Calu3 (cell line): ENCODE results near the gene AEBP1. TPM values are rescaled to one million over a fixed set of nuclear protein-coding genes. Genes with fewer than 3 reads are reported as not detected.

Experiments
- BruUV-seq: library from RNA; stranded (reverse); fragments of 400-500 nt; replicated peaks from 2 replicates; lab custom pipeline; 2021; lab: Mats Ljungman, UMichigan
- CTCF ChIA-PET: fragments of 300-600 bp; sonication (Branson Sonifier 250); formaldehyde crosslinking; loops from one replicate; lab custom pipeline; 2022; ENCODE audit warnings: antibody characterized with exemption; lab: Charles Lee
- DNase-seq: peaks from one replicate; pipeline ENCODE4 v3.0.0; 2022
- H3K27ac Mint-ChIP-seq: one replicate; pipeline ENCODE4 v1.8.0; 2022; ENCODE audit warnings: mixed read lengths; ENCODE audit not compliant: unreplicated experiment
- H3K27me3 Mint-ChIP-seq: one replicate; pipeline ENCODE4 v1.8.0; 2022; ENCODE audit warnings: mixed read lengths; ENCODE audit not compliant: unreplicated experiment
- H3K36me3 Mint-ChIP-seq: one replicate; pipeline ENCODE4 v1.8.0; 2022; ENCODE audit warnings: mild to moderate bottlenecking, moderate library complexity, mixed read lengths; ENCODE audit not compliant: insufficient read depth, unreplicated experiment
- H3K4me1 Mint-ChIP-seq: one replicate; pipeline ENCODE4 v1.8.0; 2022; ENCODE audit warnings: mild to moderate bottlenecking, low read depth, mixed read lengths; ENCODE audit not compliant: unreplicated experiment
- H3K4me3 Mint-ChIP-seq: one replicate; pipeline ENCODE4 v1.8.0; 2022; ENCODE audit warnings: mild to moderate bottlenecking, low read depth, moderate library complexity, mixed read lengths; ENCODE audit not compliant: unreplicated experiment
- H3K9me3 Mint-ChIP-seq: one replicate; pipeline ENCODE4 v1.8.0; 2022; ENCODE audit warnings: low read depth, mixed read lengths; ENCODE audit not compliant: unreplicated experiment
- CTCF ChIP-seq: fragments of 200-600 bp; IDR thresholded peaks from one replicate; pipeline ENCODE4 v1.8.0; 2022; ENCODE audit warnings: antibody characterized with exemption; ENCODE audit not compliant: unreplicated experiment
- intact Hi-C: fragments of 100-400 bp; cut with micrococcal nuclease; formaldehyde crosslinking; loops from one replicate; pipeline ENCODE4 v1.10.0; 2022; ENCODE audit not compliant: unreplicated experiment
- total RNA-seq: library from RNA; stranded (reverse); gene quantifications from 2 replicates; pipeline ENCODE4 v1.2.3, GENCODE V29; 2022

AEBP1 gene
- total RNA-seq, 1 experiment from 2014 or later: not detected

- Mint-ChIP-seq H3K4me1 (no peaks in the 10 kb centered on the region), H3K4me3 (no peak within 1 kb of the TSS), H3K9me3 (no peaks in the 10 kb centered on the region), H3K27me3 (peaks cover 71% of the 10 kb centered on the region), H3K27ac (no peak within 1 kb of the TSS), H3K36me3 (no peaks in the 10 kb centered on the region)
- intact Hi-C loops: no loop called here
- CTCF ChIA-PET: interaction anchor here (0.6 to 0.8 kb wide), 2 partner anchors 10 to 72 kb away, joined by 3 to 4 read pairs; no protein-coding TSS in a partner anchor
- no peak for DNase-seq
- BruUV-seq: no TSS peak
- no peak for TF ChIP-seq CTCF
Observed at GRCh38 chr7:44141221-44141850, 37.2 kb downstream of the AEBP1 start, which contains the start of gene MYL7. Gene MYL7, minus strand, starts transcription at chr7:44141332. Its CDS starts 27 bp downstream, at chr7:44141305.

GRCh38 chr7:44142028-44142427 lies 37.9 kb downstream of the AEBP1 start:
- intact Hi-C loops: no loop called here
- BruUV-seq: no TSS peak
- CTCF ChIA-PET: interaction anchor here (0.6 to 0.8 kb wide), 3 partner anchors 10 to 1892 kb away, joined by 3 to 4 read pairs (median 3); no protein-coding TSS in a partner anchor
- Mint-ChIP-seq H3K36me3 (no peaks in the 10 kb centered on the region), H3K27ac (no peak overlapping the region), H3K27me3 (peaks cover 71% of the 10 kb centered on the region), H3K4me1 (no peaks in the 10 kb centered on the region), H3K4me3 (no peak overlapping the region), H3K9me3 (no peaks in the 10 kb centered on the region)
- TF ChIP-seq CTCF: no peak
- no peak for DNase-seq

- no peak for DNase-seq
- Mint-ChIP-seq H3K9me3 (no peaks in the 10 kb centered on the region), H3K27ac (no peak overlapping the region), H3K36me3 (no peaks in the 10 kb centered on the region), H3K4me3 (no peak overlapping the region), H3K27me3 (peaks cover 72% of the 10 kb centered on the region), H3K4me1 (no peaks in the 10 kb centered on the region)
- TF ChIP-seq CTCF: no peak
- BruUV-seq: no TSS peak
- intact Hi-C loops: no loop called here
- CTCF ChIA-PET: no interaction called here
Observed at GRCh38 chr7:44143646-44144250, 39.6 kb downstream of the AEBP1 start.

GRCh38 chr7:44144426-44144967 lies 40.4 kb downstream of the AEBP1 start:
- no peak for TF ChIP-seq CTCF
- no peak overlapping the region for H3K4me3 Mint-ChIP-seq
- H3K27me3 Mint-ChIP-seq: peaks cover 72% of the 10 kb centered on the region
- no peak for DNase-seq
- H3K27ac Mint-ChIP-seq: no peak overlapping the region
- no peaks in the 10 kb centered on the region for H3K4me1 Mint-ChIP-seq
- H3K36me3 Mint-ChIP-seq: no peaks in the 10 kb centered on the region
- CTCF ChIA-PET: no interaction called here
- intact Hi-C loops: no loop called here
- BruUV-seq: no TSS peak
- no peaks in the 10 kb centered on the region for H3K9me3 Mint-ChIP-seq
